Measurements from ENCODE around the gene FAM83G. TPM values are rescaled to one million over a fixed set of nuclear protein-coding genes. Genes with fewer than 3 reads are reported as not detected.
"Not testable (repeated sequence)": the region's sequence is repeated elsewhere in the genome, so short reads cannot be mapped to it uniquely, and the experiment has no call there.

Gene FAM83G
- total RNA-seq = 11.0 and 11.4 TPM in 2 replicates

DNA sequence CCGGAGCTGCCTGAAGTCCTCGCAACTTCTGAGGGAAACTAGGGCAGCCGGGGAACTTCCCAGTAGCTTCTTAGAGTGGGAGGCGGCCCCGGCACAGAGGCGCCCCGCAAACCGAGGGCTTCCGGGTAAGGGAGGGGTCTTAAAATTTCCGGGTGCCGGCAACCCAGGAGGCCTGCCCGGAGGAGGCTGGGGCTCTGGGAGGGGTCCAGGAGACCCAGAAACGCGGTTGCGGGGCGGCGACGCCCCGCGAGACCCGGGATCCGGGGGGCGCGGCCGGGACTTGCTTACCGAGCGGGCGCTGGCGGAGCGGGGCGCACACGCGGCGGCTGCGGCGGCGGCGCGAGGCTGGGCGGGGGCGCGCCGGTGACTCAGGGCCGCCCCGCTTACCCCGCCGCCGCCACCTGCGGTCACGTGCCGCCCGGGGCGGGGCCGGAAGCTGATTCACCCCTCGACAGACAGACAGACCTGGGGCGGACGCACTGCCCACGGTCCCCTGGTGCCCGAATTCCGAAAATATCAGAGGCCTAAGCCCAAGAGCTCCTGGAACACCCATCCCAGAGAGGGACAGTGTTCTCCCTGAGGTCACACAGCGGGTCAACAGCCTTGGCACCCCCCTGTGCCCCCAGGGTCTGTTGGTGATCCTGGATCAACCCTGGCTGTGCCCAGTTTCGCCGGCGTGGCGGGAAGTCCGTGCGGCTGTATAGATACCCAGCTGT lies at the start of gene FAM83G:
FAM83G (minus strand) TSS at position 344 of the 716 bp plus-strand sequence. CDS start 723 bp downstream, outside the sequence.
- intact Hi-C loops (cut with micrococcal nuclease) = loop anchor here (10.0 kb wide), 1 partner anchor 780 kb away; the partner anchor contains the start of gene LLGL1

GRCh38 chr17:19048826-19049225 lies 44.3 kb upstream of the FAM83G start:
- intact Hi-C loops (cut with micrococcal nuclease) = not testable (repeated sequence)

GRCh38 chr17:19047510-19047909 lies 42.9 kb upstream of the FAM83G start:
- intact Hi-C loops (cut with micrococcal nuclease) = not testable (repeated sequence)

DNA sequence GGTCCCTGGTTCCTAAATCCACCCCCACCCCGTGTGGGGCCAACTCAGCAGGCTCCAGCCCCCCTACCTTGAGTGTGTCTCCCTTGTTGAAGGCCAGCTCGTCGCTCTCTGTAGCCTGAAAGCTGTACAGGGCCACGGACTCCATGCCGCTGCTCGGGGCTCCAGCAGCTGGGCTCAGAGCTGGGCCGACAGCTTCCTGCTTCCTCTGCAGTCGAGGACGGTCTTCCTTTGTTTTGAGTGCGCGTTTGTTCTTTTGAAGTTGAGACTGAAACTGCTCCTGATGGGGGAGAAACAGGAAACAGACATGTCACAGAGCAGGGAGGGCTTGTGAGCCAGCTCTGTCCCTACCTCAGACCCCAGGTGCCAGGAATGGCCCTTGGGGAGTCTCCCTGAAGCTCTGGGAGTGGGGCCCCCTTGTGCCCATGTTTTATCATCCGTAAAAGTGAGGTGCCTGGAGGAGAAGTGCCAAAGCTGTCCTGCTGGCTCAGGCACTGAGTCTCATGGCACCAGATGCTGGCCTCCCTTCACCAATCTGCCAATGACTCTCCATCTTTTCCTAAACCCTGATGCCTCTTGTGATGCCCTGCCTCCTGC lies 42.3 kb upstream of the FAM83G start, which contains the start of gene GRAP:
GRAP (minus strand) TSS at position 176 of the 594 bp plus-strand sequence; CDS start at position 145, 31 bp downstream.
- intact Hi-C loops (cut with micrococcal nuclease) = not testable (repeated sequence)

GRCh38 chr17:19044643-19045042 lies 40.1 kb upstream of the FAM83G start:
- intact Hi-C loops (cut with micrococcal nuclease) = not testable (repeated sequence)

DNA sequence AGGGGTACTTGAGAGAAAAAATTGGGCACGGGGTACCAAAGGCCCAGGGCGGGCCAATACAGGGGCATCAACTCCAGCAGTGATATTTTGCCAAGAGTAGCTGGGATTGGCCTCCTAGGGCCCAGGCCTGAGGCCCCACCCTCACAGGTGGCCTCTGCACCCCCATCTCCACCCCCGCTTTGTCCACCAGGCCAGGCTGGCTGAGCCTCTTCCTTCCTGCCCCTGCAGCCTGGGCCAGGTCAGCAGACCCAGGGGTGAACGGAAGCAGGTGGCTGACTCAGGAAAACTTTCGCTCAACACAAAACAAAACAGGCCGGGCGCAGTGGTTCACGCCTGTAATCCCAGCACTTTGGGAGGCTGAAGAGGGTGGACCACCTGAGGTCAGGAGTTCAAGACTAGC lies 38.5 kb upstream of the FAM83G start:
- intact Hi-C loops (cut with micrococcal nuclease) = not testable (repeated sequence)

DNA sequence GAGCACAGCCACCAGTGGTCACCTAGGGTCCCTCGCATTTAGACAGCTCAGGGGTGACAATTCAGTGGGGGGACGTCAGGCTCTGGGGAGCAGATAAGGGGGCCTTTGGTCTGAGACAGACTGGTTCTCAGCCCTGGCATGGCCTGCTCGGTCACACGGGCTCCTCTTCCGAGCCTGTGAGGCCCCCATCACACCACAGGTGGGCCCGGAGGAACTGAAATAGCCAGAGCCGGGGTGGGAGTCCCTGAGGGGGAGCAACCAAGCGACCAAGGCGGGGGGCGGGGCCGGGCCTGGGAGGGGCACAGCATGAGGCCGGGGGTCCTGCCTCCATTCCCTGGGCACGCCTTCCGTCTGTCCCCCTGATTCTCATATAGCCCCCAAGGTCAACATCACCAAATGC lies 37.8 kb upstream of the FAM83G start:
- intact Hi-C loops (cut with micrococcal nuclease) = not testable (repeated sequence)

DNA sequence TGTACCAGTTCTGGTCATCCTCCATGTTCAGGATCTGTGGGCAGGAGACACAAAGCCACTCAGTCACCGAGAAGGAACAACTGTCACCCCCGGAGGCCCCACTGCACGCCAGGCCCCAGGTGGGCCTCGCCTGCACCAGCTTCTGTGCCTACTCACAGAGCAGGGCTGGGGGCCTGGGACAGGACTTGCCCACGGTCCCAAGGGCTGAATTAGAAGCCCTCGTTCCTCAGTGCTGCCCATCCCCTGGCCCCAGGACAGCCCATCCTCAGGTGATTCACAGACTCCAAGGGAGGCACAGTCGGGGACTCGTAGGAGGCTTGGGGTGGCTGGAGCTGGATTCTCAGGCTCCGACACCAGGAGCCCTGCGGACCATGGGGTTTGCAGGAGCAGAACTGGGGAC lies 37.3 kb upstream of the FAM83G start:
- intact Hi-C loops (cut with micrococcal nuclease) = not testable (repeated sequence)

GRCh38 chr17:19040350-19040749 lies 35.8 kb upstream of the FAM83G start:
- intact Hi-C loops (cut with micrococcal nuclease) = not testable (repeated sequence)

- intact Hi-C loops (cut with micrococcal nuclease) = not testable (repeated sequence)
These were observed 34.2 kb upstream of the FAM83G start for GRCh38 chr17:19038730-19039129.

DNA sequence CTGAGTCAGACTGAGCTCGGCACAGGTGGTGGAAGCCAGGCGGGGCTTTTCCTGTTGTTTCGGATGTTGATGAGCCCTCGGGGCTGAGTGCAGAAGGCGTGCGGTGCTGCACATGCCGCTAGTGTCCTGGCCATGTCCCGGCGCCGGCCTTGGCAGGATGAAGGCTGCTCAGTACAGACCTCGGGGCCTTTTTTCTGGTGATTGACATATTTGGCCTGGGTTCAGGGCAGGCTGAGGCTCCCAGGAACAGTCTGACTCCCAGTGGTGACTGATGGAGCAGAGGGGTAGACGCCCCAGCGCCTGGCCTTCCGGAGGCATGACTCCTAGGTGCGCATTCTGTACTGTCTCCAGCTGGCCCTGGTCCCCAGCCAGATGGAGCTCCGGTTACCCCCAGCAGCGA lies 33.4 kb upstream of the FAM83G start:
- intact Hi-C loops (cut with micrococcal nuclease) = not testable (repeated sequence)

DNA sequence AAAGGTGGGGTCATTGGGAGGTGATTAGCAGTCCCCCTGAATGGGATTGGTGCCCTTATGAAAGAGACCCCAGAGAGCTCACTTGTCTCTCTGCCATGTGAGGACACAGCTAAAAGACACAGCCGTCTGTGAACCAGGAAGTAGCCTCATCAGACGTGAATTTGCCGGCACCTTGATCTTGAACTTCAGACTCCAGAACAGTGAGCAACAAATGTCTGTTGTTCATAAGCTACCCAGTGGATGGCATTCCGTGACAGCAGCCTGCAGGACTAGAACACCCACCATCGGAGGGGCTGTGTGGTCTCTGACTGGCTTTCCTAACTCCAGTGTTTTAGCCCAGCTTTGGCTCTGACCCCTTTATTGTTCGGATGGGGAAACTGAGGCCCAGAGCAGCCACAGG lies 33.0 kb upstream of the FAM83G start:
- intact Hi-C loops (cut with micrococcal nuclease) = not testable (repeated sequence)

DNA sequence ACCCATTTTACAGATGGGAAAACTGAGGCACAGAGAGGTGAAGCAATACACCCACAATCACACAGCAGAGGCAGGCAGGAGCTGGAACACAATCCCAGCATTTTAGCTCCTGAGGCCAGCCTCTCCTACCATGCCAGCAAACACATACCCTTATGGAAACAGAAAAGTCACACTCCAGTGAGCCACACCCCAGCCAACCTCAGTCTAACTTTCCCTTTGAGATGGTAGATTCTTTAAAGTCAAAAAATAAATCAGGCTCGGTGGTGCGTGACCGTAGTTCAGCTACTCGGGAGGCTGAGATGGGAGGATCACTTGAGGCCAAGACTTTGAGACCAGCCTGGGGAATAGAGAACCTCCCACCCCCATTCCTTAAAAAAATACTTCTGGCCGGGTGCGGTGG lies 31.6 kb upstream of the FAM83G start:
- intact Hi-C loops (cut with micrococcal nuclease) = not testable (repeated sequence)

GRCh38 chr17:19032377-19032988 lies 27.9 kb upstream of the FAM83G start:
- intact Hi-C loops (cut with micrococcal nuclease) = not testable (repeated sequence)

DNA sequence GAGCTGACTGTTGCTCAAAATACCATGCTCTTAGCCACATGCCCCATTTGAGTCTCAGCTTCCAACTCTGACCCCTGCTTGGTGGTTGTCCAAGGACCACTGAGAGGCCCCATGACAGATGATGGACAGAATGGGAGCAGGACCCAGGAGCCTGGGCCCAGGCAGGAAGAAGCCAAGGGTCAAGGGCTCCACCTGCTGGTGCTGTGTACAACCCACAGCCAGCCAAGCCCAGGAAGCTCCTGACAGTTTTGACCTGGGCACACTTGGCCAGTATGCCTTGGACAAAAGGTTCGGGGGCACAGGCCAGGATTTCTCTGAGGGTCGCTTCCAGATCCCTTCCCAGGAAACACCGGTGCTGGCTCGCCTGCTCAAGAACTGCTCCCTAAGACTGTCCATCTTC lies 27.2 kb upstream of the FAM83G start:
- intact Hi-C loops (cut with micrococcal nuclease) = not testable (repeated sequence)

- intact Hi-C loops (cut with micrococcal nuclease) = not testable (repeated sequence)
These were observed 26.3 kb upstream of the FAM83G start for GRCh38 chr17:19030771-19031449.

- intact Hi-C loops (cut with micrococcal nuclease) = not testable (repeated sequence)
These were observed 25.2 kb upstream of the FAM83G start for GRCh38 chr17:19029740-19030139.

DNA sequence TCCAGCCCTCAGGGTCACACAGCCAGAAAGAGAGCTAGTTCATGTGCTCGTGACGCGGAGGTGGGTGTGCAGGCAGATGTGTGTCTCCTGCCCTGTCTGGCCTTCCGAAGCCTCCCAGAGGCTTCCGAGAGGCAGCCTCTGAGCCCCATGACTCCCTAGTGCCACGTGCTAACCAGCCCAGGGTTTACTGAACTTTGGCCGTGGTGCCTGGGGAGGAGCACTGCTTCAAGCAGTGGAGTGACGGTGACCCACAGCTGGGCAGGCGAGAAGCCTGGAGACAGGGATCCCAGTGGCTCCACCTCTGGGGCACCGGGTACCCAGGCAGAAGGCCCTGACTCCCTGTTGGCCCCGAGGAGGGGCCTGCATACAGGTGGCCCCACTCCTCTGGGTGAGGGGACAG lies 24.1 kb upstream of the FAM83G start:
- intact Hi-C loops (cut with micrococcal nuclease) = not testable (repeated sequence)

DNA sequence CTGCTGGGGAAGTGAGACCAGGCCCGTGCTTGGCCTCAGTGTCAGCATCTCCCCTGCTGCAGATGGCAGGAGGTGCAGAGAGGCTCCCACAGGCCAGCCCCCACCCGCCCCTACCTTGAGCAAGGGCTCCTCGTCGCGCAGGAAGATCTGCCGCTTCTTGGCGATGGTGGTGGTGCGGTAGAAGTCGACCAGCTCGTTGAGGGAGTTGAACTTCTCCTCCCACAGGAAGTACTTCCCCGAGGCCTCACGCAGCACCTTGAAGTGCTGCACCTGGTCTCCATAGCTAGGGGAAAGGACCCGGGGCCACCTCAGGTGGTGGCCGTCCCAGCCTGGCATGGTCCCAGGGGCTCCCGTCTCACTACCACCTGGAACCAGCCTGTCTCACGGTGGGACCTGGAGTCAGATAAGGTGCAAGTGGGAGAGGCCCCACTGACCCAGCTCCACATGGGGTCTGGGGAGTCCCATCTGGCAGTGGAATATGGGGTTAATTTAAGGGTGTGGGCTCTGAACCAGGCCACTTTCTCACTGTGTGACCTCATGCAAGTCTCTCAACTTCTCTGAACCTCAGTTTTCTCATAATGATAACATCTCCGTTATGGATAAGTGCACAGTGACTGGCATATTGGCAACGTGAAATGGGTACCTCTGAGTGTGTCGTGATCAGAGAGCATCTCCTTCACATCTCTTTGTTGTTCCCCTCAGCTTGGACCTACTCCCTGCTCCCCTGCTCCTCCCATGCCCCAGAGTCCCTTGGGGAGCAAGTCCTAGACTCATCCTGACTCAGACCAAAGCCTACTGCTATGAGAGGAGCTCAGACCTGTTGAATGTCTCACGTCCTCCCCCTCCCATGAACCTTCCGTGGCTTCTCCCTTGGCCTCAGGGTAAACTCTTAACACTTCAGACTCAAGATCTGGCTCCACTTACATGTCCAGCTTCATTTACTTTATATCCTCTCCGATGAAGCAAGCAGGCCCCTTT lies 19.8 kb upstream of the FAM83G start:
- intact Hi-C loops (cut with micrococcal nuclease) = no loop called here

DNA sequence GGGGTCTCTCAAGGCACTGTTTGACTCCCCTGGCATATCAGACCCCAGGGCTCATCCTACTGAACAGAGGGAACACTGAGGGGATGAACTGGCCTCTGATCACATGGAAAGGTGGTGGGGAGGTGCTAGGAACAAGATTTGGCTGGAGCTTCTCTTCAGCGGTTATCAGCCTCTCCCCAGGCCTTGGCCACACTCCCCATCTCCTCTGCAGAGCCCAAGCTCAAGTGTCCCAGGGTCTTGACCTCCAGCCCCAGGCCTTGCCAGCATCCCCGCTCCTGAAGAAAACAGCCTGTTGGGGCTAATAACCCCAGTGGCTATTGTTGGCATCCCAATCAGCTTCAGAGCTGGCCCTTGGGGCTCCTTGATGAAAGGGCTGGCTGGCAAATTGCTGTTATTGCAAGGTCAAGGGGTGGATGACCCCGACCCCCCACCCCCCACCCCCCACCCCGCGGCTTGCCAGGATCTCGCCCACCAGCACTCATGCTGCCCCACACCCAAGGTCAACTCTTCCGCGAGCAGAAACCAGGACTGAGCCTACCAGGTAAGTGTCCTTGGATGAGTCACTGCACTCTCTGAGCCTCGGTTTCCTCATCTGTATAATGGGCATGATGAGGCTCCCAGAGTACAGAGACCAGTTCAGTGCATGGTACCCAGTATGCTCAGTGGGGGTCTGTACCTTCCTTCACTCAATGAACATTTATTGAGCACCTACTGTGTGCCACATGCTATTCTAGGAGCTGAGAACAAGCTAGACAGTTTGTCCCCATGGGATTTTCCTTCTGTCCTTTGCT lies 18.8 kb upstream of the FAM83G start:
- intact Hi-C loops (cut with micrococcal nuclease) = no loop called here
